ENCODE results near the gene TRPM3.

The TRPM3 gene

GRCh38 chr9:70600506-70600905 lies 520.9 kb downstream of the TRPM3 start:
- DNase-seq = no peak

- no peak for DNase-seq
These were observed 523.5 kb downstream of the TRPM3 start for GRCh38 chr9:70597886-70598285.

GRCh38 chr9:70595211-70595610 lies 526.2 kb downstream of the TRPM3 start:
- no peak for DNase-seq

- no peak for DNase-seq
These were observed 527.0 kb downstream of the TRPM3 start for GRCh38 chr9:70594386-70594944.

- DNase-seq = no peak
These were observed 528.2 kb downstream of the TRPM3 start for GRCh38 chr9:70593241-70593640.

GRCh38 chr9:70590315-70590677 lies 531.1 kb downstream of the TRPM3 start:
- no peak for DNase-seq

GRCh38 chr9:70589571-70590314 lies 531.7 kb downstream of the TRPM3 start:
- DNase-seq = no peak

GRCh38 chr9:70588999-70589398 lies 532.4 kb downstream of the TRPM3 start:
- no peak for DNase-seq

GRCh38 chr9:70588381-70588780 lies 533.0 kb downstream of the TRPM3 start:
- DNase-seq = no peak

GRCh38 chr9:70587201-70587600 lies 534.2 kb downstream of the TRPM3 start:
- no peak for DNase-seq

- no peak for DNase-seq
These were observed 534.9 kb downstream of the TRPM3 start for GRCh38 chr9:70586476-70586875.

- no peak for DNase-seq
These were observed 539.5 kb downstream of the TRPM3 start for GRCh38 chr9:70581955-70582350.

GRCh38 chr9:70581214-70581954 lies 540.0 kb downstream of the TRPM3 start:
- DNase-seq = peak; percentile 12

GRCh38 chr9:70580606-70581195 lies 540.7 kb downstream of the TRPM3 start:
- DNase-seq = no peak

- no peak for DNase-seq
These were observed 541.7 kb downstream of the TRPM3 start for GRCh38 chr9:70579686-70580085.

- DNase-seq = no peak
These were observed 542.7 kb downstream of the TRPM3 start for GRCh38 chr9:70578720-70579119.

GRCh38 chr9:70577671-70578070 lies 543.8 kb downstream of the TRPM3 start:
- DNase-seq = no peak

- no peak for DNase-seq
These were observed 545.3 kb downstream of the TRPM3 start for GRCh38 chr9:70576116-70576515.

- DNase-seq = peak; percentile 62
These were observed 547.1 kb downstream of the TRPM3 start for GRCh38 chr9:70574151-70574837.

GRCh38 chr9:70573308-70573707 lies 548.1 kb downstream of the TRPM3 start:
- no peak for DNase-seq

- no peak for DNase-seq
These were observed 550.2 kb downstream of the TRPM3 start for GRCh38 chr9:70571258-70571657.

- DNase-seq = no peak
These were observed 551.6 kb downstream of the TRPM3 start for GRCh38 chr9:70569791-70570190.

- DNase-seq = no peak
These were observed 552.2 kb downstream of the TRPM3 start for GRCh38 chr9:70569070-70569772.
